ENCODE data around the gene DPF3. TPM values are rescaled to one million over a fixed set of nuclear protein-coding genes. Genes with fewer than 3 reads are reported as not detected.

Gene DPF3
- total and polyA plus RNA-seq, 2 experiments from 2014 or later = 6.8 to 7.9 TPM

GRCh38 chr14:72783741-72784140, 110.2 kb downstream of the DPF3 start:
- TF ChIP-seq EZH2 (IDR thresholded peaks at IDR 0.05; ENCODE audit: insufficient read depth, poor library complexity, severe bottlenecking) = no peak
- TF ChIP-seq EZH2phosphoT487 (IDR thresholded peaks at IDR 0.05; ENCODE audit: insufficient read depth, low read depth) = no peak
- Histone ChIP-seq H3K9me3 (ENCODE audit: low read depth) (no peaks in the 10 kb centered on the region), H3K9me2 (ENCODE audit: insufficient read depth) (no peaks in the 10 kb centered on the region), H3K36me3 (ENCODE audit: low read depth) (no peaks in the 10 kb centered on the region), H3K4me2 (ENCODE audit: unreplicated experiment) (no peak overlapping the region), H2AFZ (no peak overlapping the region), H3K9ac (no peak overlapping the region), H4K20me1 (ENCODE audit: insufficient read depth) (no peaks in the 10 kb centered on the region), H3K4me1 (ENCODE audit: insufficient read depth) (peaks cover 29% of the 10 kb centered on the region), H3F3A (ENCODE audit: insufficient read depth) (peaks cover 43% of the 10 kb centered on the region), H3K79me2 (ENCODE audit: insufficient read depth) (peaks cover 65% of the 10 kb centered on the region), H3K27ac (no peak overlapping the region), H3K27me3 (replicated peaks; ENCODE audit: insufficient read depth) (no peaks in the 10 kb centered on the region), H3K4me3 (no peak overlapping the region)
- in situ Hi-C loops (cut with MboI) = no loop called here
- DNase-seq = no peak
- 69 to 73% methylated on average over 7 of the region's 7 CpGs for WGBS, 2 experiments (ENCODE audit: low coverage in 1 of 2, low lambda C conversion rate in 2 of 2, missing lambda C conversion rate in 2 of 2)

- Histone ChIP-seq H3K27me3 (replicated peaks; ENCODE audit: insufficient read depth) (no peaks in the 10 kb centered on the region), H3K9me2 (ENCODE audit: insufficient read depth) (no peaks in the 10 kb centered on the region), H3K4me2 (ENCODE audit: unreplicated experiment) (no peak overlapping the region), H3K36me3 (ENCODE audit: low read depth) (no peaks in the 10 kb centered on the region), H3K27ac (no peak overlapping the region), H3K9me3 (ENCODE audit: low read depth) (no peaks in the 10 kb centered on the region), H3K4me1 (ENCODE audit: insufficient read depth) (peaks cover 29% of the 10 kb centered on the region), H3K79me2 (ENCODE audit: insufficient read depth) (peaks cover 68% of the 10 kb centered on the region), H3K4me3 (no peak overlapping the region), H2AFZ (no peak overlapping the region), H4K20me1 (ENCODE audit: insufficient read depth) (no peaks in the 10 kb centered on the region), H3F3A (ENCODE audit: insufficient read depth) (peaks cover 43% of the 10 kb centered on the region), H3K9ac (no peak overlapping the region)
- in situ Hi-C loops (cut with MboI) = no loop called here
- WGBS, 2 experiments (ENCODE audit: low coverage in 1 of 2, low lambda C conversion rate in 2 of 2, missing lambda C conversion rate in 2 of 2) = 84 to 89% methylated on average over 2 of the region's 2 CpGs
- TF ChIP-seq EZH2phosphoT487 (IDR thresholded peaks at IDR 0.05; ENCODE audit: insufficient read depth, low read depth) (no peak), EZH2 (IDR thresholded peaks at IDR 0.05; ENCODE audit: insufficient read depth, poor library complexity, severe bottlenecking) (no peak)
- DNase-seq = no peak
These were observed 111.1 kb downstream of the DPF3 start for GRCh38 chr14:72782817-72783216.

- Histone ChIP-seq H3F3A (ENCODE audit: insufficient read depth) (peaks cover 43% of the 10 kb centered on the region), H3K36me3 (ENCODE audit: low read depth) (no peaks in the 10 kb centered on the region), H3K9me3 (ENCODE audit: low read depth) (no peaks in the 10 kb centered on the region), H3K4me2 (ENCODE audit: unreplicated experiment) (peak overlapping the region; percentile 52), H3K27me3 (replicated peaks; ENCODE audit: insufficient read depth) (no peaks in the 10 kb centered on the region), H3K4me3 (peak overlapping the region; percentile 42), H3K9me2 (ENCODE audit: insufficient read depth) (no peaks in the 10 kb centered on the region), H3K9ac (peak overlapping the region; percentile 51), H2AFZ (peak overlapping the region; percentile 47; the same call in 1 of the 2 replicates), H3K79me2 (ENCODE audit: insufficient read depth) (peaks cover 68% of the 10 kb centered on the region), H3K27ac (peak overlapping the region; percentile 85), H4K20me1 (ENCODE audit: insufficient read depth) (no peaks in the 10 kb centered on the region), H3K4me1 (ENCODE audit: insufficient read depth) (peaks cover 29% of the 10 kb centered on the region)
- peak; percentile 83 for DNase-seq
- in situ Hi-C loops (cut with MboI) = no loop called here
- TF ChIP-seq EZH2 (IDR thresholded peaks at IDR 0.05; ENCODE audit: insufficient read depth, poor library complexity, severe bottlenecking) (no peak), EZH2phosphoT487 (IDR thresholded peaks at IDR 0.05; ENCODE audit: insufficient read depth, low read depth) (no peak)
- 27 to 31% methylated on average over 14 to 15 of the region's 15 CpGs for WGBS, 2 experiments (ENCODE audit: low coverage in 1 of 2, low lambda C conversion rate in 2 of 2, missing lambda C conversion rate in 2 of 2)
These were observed 112.1 kb downstream of the DPF3 start for GRCh38 chr14:72781561-72782508.

- peaks cover 68% of the 10 kb centered on the region for H3K79me2 ChIP-seq (ENCODE audit: insufficient read depth)
- H3K4me2 ChIP-seq (ENCODE audit: unreplicated experiment) = peak overlapping the region; percentile 52
- peaks cover 38% of the 10 kb centered on the region for H3K4me1 ChIP-seq (ENCODE audit: insufficient read depth)
- WGBS, 2 experiments (ENCODE audit: low coverage in 1 of 2, low lambda C conversion rate in 2 of 2, missing lambda C conversion rate in 2 of 2) = 3 to 4% methylated on average over 2 of the region's 2 CpGs
- no peaks in the 10 kb centered on the region for H3K36me3 ChIP-seq (ENCODE audit: low read depth)
- no peaks in the 10 kb centered on the region for H3K9me3 ChIP-seq (ENCODE audit: low read depth)
- in situ Hi-C loops (cut with MboI) = no loop called here
- DNase-seq = peak; percentile 85
- H3K9ac ChIP-seq = peak overlapping the region; percentile 51
- H4K20me1 ChIP-seq (ENCODE audit: insufficient read depth) = no peaks in the 10 kb centered on the region
- H3K4me3 ChIP-seq = 0 out of 2 replicates have a peak overlapping the region, but pooled peaks have one; percentile 2
- TF ChIP-seq EZH2phosphoT487 (IDR thresholded peaks at IDR 0.05; ENCODE audit: insufficient read depth, low read depth) (no peak), EZH2 (IDR thresholded peaks at IDR 0.05; ENCODE audit: insufficient read depth, poor library complexity, severe bottlenecking) (no peak)
- H3K9me2 ChIP-seq (ENCODE audit: insufficient read depth) = no peaks in the 10 kb centered on the region
- 0 out of 2 replicates have a peak overlapping the region, but pooled peaks have one; percentile 5 for H2AFZ ChIP-seq
- H3K27ac ChIP-seq = peak overlapping the region; percentile 85
- peaks cover 43% of the 10 kb centered on the region for H3F3A ChIP-seq (ENCODE audit: insufficient read depth)
- H3K27me3 ChIP-seq (replicated peaks; ENCODE audit: insufficient read depth) = no peaks in the 10 kb centered on the region
These were observed 113.2 kb downstream of the DPF3 start for GRCh38 chr14:72780751-72781150.

Measured in GM23248 (cell line).